HCT116 (cell line): Measurements from ENCODE around the gene ZNF83. TPM values are rescaled to one million over a fixed set of nuclear protein-coding genes. Genes with fewer than 3 reads are reported as not detected.
A peak's percentile ranks its signal among the peaks of the same experiment; 100 is the strongest.

ENCODE experiments used
- ATAC-seq: fragments of 200-7000 bp; cut with Tn5 transposase; 2 replicates; pipeline ENCODE4 v1.9.1; 2020; ENCODE audit warnings: mild to moderate bottlenecking, moderate library complexity
- BruUV-seq: library from RNA; stranded (reverse); fragments of 400-500 nt; replicated peaks from 2 replicates; lab custom pipeline; 2021; lab: Mats Ljungman, UMichigan
- CTCF ChIA-PET: fragments of 300-600 bp; sonication (Branson Sonifier 250); formaldehyde crosslinking; loops from one replicate; lab custom pipeline; 2021; ENCODE audit warnings: antibody characterized with exemption; lab: Charles Lee
- POLR2A ChIA-PET: fragments of 300-600, 350-600 bp; sonication (Branson Sonifier 250); formaldehyde crosslinking; loops from one replicate; lab custom pipeline; 2021; ENCODE audit warnings: antibody characterized with exemption; lab: Charles Lee
- RAD21 ChIA-PET, 2 experiments: fragments of 300-600 bp; sonication (Branson Sonifier 250); formaldehyde crosslinking; loops; one replicate each; lab custom pipeline; 2023; ENCODE audit warnings: low total read pairs in 2 of 2; ENCODE audit not compliant: uncharacterized antibody in 2 of 2, unreplicated experiment in 2 of 2, low non-redundant PET in 1 of 2; lab: Charles Lee
- DNase-seq: peaks from one replicate; pipeline ENCODE4 v3.0.0-alpha.2; 2010; ENCODE audit warnings: low read depth, low spot score
- H2AFZ ChIP-seq: fragments of 200-600 bp; shearing (Covaris generic), sonication (generic); 2 replicates; pipeline ENCODE4 v1.6.1; 2017; ENCODE audit warnings: low read depth, mixed run types, mixed read lengths, antibody characterized with exemption, low read length; ENCODE audit not compliant: poor library complexity, severe bottlenecking
- H3K27ac ChIP-seq: 2 replicates; pipeline ENCODE4 v1.5.1; 2012; ENCODE audit warnings: low read depth, low read length
- H3K27me3 ChIP-seq: fragments of 200-600 bp; sonication (generic); 2 replicates; pipeline ENCODE4 v1.6.1; 2016; ENCODE audit warnings: mixed run types, low read length, mixed read lengths; ENCODE audit not compliant: insufficient read depth
- H3K36me3 ChIP-seq, 2 experiments: fragments of 200-500 bp in 1 of 2; fragments of 200-600 bp in 1 of 2; sonication (Bioruptor generic) in 1 of 2; sonication (generic) in 1 of 2; 2 replicates each; pipeline versions ENCODE4 v1.5.1 to v1.6.1; 2014 to 2016; ENCODE audit warnings: low read length in 2 of 2, inconsistent platforms in 1 of 2, mixed read lengths in 1 of 2, mixed run types in 1 of 2; ENCODE audit not compliant: insufficient read depth in 2 of 2, control insufficient read depth in 1 of 2
- H3K4me1 ChIP-seq, 2 experiments: fragments of 200-600 bp in 1 of 2; sonication (generic) in 1 of 2; 2 replicates each; pipeline versions ENCODE4 v1.5.1 to v1.6.1; 2012 to 2017; ENCODE audit warnings: low read length in 2 of 2, inconsistent platforms in 1 of 2, mild to moderate bottlenecking in 1 of 2, mixed read lengths in 1 of 2, mixed run types in 1 of 2, moderate library complexity in 1 of 2; ENCODE audit not compliant: insufficient read depth in 2 of 2, control insufficient read depth in 1 of 2
- H3K4me2 ChIP-seq: fragments of 200-600 bp; sonication (generic); 2 replicates; pipeline ENCODE4 v1.6.1; 2017; ENCODE audit warnings: mixed run types, low read length, mixed read lengths
- H3K4me3 ChIP-seq, 2 experiments: fragments of 200-600 bp in 1 of 2; sonication (generic) in 1 of 2; replicated peaks in 1 of 2; 2 replicates each; pipeline ENCODE4 v1.5.1; 2011 to 2016; ENCODE audit warnings: low read length in 2 of 2, control low read depth in 1 of 2, low read depth in 1 of 2, mild to moderate bottlenecking in 1 of 2, mixed read lengths in 1 of 2, mixed run types in 1 of 2
- H3K79me2 ChIP-seq: fragments of 200-600 bp; sonication (generic); 2 replicates; pipeline ENCODE4 v1.6.1; 2017; ENCODE audit warnings: mild to moderate bottlenecking, mixed run types, low read length, moderate library complexity, mixed read lengths; ENCODE audit not compliant: insufficient read depth
- H3K9ac ChIP-seq: fragments of 200-600 bp; sonication (generic); 2 replicates; pipeline ENCODE4 v1.6.1; 2016; ENCODE audit warnings: low read length, mixed read lengths
- H3K9me2 ChIP-seq: fragments of 200-600 bp; sonication (generic), shearing (Covaris generic); 2 replicates; pipeline ENCODE4 v1.6.1; 2017; ENCODE audit warnings: mixed run types, mild to moderate bottlenecking, moderate library complexity; ENCODE audit not compliant: insufficient read depth
- H3K9me3 ChIP-seq, 2 experiments: fragments of 200-500 bp in 1 of 2; fragments of 200-600 bp in 1 of 2; sonication (Bioruptor generic) in 1 of 2; sonication (generic) in 1 of 2; 2 replicates each; pipeline ENCODE4 v1.6.1; 2014 to 2017; ENCODE audit warnings: low read length in 2 of 2, mixed read lengths in 2 of 2, inconsistent platforms in 1 of 2, low read depth in 1 of 2, mild to moderate bottlenecking in 1 of 2, mixed run types in 1 of 2, moderate library complexity in 1 of 2; ENCODE audit not compliant: control insufficient read depth in 1 of 2, insufficient read depth in 1 of 2
- H4K20me1 ChIP-seq: fragments of 200-600 bp; sonication (generic), shearing (Covaris generic); 2 replicates; pipeline ENCODE4 v1.6.1; 2017; ENCODE audit warnings: mixed run types, mild to moderate bottlenecking, moderate library complexity; ENCODE audit not compliant: insufficient read depth
- CBX3 ChIP-seq: IDR thresholded peaks from 2 replicates; pipeline ENCODE4 v1.6.1; 2012; ENCODE audit warnings: low read depth
- ELF1 ChIP-seq: IDR thresholded peaks from 2 replicates; pipeline ENCODE4 v1.6.1; 2012; ENCODE audit warnings: low read depth, borderline replicate concordance
- FOSL1 ChIP-seq: IDR thresholded peaks from 2 replicates; pipeline ENCODE4 v1.6.1; 2012; ENCODE audit warnings: low read depth
- JUND ChIP-seq: IDR thresholded peaks from 2 replicates; pipeline ENCODE4 v1.6.1; 2012
- POLR2AphosphoS5 ChIP-seq: IDR thresholded peaks from 2 replicates; pipeline ENCODE4 v1.6.1; 2011; ENCODE audit warnings: mild to moderate bottlenecking, low read depth, low read length, moderate library complexity
- RAD21 ChIP-seq: IDR thresholded peaks from 2 replicates; pipeline ENCODE4 v1.6.1; 2012; ENCODE audit warnings: low read depth, mild to moderate bottlenecking
- SIN3A ChIP-seq: IDR thresholded peaks from 2 replicates; pipeline ENCODE4 v1.6.1; 2012; ENCODE audit warnings: low read depth
- SRF ChIP-seq: IDR thresholded peaks from 2 replicates; pipeline ENCODE4 v1.6.1; 2012; ENCODE audit warnings: low read depth
- TCF7L2 ChIP-seq: IDR thresholded peaks from 2 replicates; pipeline ENCODE4 v1.7.0; 2011; ENCODE audit warnings: borderline replicate concordance, inconsistent platforms; ENCODE audit not compliant: insufficient read depth, insufficient read length; ENCODE audit errors: extremely low read depth
- YY1 ChIP-seq: IDR thresholded peaks from 2 replicates; pipeline ENCODE4 v1.6.1; 2011; ENCODE audit warnings: low read length, low read depth, moderate library complexity, mild to moderate bottlenecking; ENCODE audit not compliant: insufficient replicate concordance; ENCODE audit errors: extremely low read depth
- ZFX ChIP-seq: fragments of 450-650 bp; IDR thresholded peaks from 2 replicates; pipeline ENCODE4 v1.6.1; 2017
- ZNF274 ChIP-seq: fragments of 200-500 bp; sonication (Bioruptor generic); IDR thresholded peaks from 2 replicates; pipeline ENCODE4 v1.6.1; 2014; ENCODE audit warnings: mild to moderate bottlenecking, low read depth, low read length, inconsistent platforms
- intact Hi-C: fragments of 100-400 bp; cut with micrococcal nuclease; formaldehyde crosslinking; loops from 2 replicates; pipeline ENCODE4 v1.10.0; 2022
- total RNA-seq: library from RNA; stranded (reverse); gene quantifications from one replicate; pipeline ENCODE4 v1.2.1, GENCODE V29; 2021; ENCODE audit not compliant: unreplicated experiment
- TF ChIP-seq, protein P1 (sequence below): IDR thresholded peaks from 2 replicates; pipeline ENCODE4 v1.6.1; 2012
- TF ChIP-seq, protein P2 (sequence below): IDR thresholded peaks from 2 replicates; pipeline ENCODE4 v1.6.1; 2012

Gene ZNF83
- total RNA-seq, 1 experiment from 2014 or later, result 34.2 TPM

DNA sequence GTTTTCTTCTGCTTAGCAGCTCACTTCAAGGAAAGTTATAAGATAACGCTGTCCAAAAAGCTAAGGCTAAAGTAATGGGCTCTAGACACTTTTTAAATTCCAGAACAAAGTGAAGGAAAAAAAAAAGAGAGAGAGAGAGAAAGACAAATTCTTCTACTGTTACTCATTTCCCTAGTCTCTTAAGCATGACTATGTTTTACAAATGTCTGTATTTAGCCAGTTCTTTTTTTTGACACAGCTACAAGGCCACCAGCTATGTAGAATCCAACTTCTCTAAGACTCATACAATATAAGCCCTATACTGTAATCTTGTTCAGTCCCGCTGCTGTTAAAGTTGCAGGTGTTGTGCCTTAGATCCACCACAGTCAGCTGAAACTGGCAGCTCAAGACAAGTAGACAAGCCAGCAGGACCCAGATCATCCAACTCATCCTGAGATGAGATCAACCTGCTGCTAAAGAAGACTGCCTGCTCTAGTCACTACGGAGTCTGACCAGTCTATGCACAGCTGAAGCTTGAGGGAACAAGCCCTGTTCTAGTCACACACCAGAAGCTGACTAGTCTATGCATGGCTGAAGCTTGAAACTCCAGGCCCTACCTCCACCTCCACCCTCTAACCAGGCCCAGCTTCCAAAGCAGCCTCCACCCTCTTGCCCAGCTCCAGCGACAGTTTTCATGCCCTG, 10.3 kb upstream of the ZNF83 start:
- H4K20me1 ChIP-seq, result no peaks in the 10 kb centered on the region
- TF ChIP-seq SRF (no peak), YY1 (no peak), ZFX (no peak), SIN3A (no peak), JUND (no peak), POLR2AphosphoS5 (no peak)
- TF ChIP-seq, protein P1, sequence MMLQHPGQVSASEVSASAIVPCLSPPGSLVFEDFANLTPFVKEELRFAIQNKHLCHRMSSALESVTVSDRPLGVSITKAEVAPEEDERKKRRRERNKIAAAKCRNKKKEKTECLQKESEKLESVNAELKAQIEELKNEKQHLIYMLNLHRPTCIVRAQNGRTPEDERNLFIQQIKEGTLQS, result no peak
- intact Hi-C loops, result no loop called here
- H3K9me2 ChIP-seq, result no peaks in the 10 kb centered on the region
- H3K4me2 ChIP-seq, result no peak overlapping the region
- no peak overlapping the region for H3K9ac ChIP-seq
- no peak for DNase-seq
- ChIA-PET CTCF (no interaction called here), RAD21 (no interaction called here), POLR2A (no interaction called here)
- no peak overlapping the region for H2AFZ ChIP-seq
- H3K27me3 ChIP-seq, result no peaks in the 10 kb centered on the region
- no peaks in the 10 kb centered on the region for H3K4me1 ChIP-seq
- H3K36me3 ChIP-seq, result peaks cover 0 to 45% of the 10 kb centered on the region in 2 experiments; a peak in 2 of 4 replicates
- no TSS peak for BruUV-seq
- peaks cover 3 to 14% of the 10 kb centered on the region in 2 experiments; a peak in 2 of 4 replicates for H3K9me3 ChIP-seq
- no peak for ATAC-seq
- no peak overlapping the region for H3K27ac ChIP-seq
- no peaks in the 10 kb centered on the region for H3K79me2 ChIP-seq
- H3K4me3 ChIP-seq, result no peak overlapping the region

DNA sequence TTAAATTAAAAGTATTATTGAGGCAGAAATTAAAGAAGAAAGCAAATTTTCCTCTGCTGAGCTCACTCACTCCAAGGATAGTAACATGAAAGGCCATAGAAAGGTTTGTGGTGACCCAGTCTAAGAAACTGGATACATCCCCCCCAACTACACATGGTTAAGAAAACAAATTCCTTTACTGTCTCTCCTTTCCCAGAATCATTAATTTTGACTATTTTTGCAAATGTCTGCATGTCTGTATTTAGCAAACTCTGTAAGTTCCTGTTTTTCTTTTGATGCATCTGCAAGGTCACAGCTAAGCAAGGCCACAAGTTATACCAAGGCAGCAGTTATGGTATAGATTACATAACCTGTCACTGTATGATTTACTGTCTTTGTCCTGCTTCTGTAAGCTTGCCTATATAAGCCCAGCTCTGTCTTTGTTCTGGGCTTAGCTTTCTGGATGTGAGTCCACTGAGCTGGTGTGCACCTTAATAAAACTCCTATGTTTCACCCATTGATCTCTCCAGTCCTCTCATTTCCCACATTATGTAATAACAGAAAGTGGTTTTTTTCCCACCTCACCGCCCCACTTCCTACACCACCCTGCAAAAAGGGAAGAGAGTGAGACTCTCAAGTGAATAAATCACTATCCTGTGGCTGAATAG, 8.5 kb upstream of the ZNF83 start:
- ChIA-PET RAD21 (no interaction called here), POLR2A (no interaction called here), CTCF (no interaction called here)
- H3K4me3 ChIP-seq, result no peak overlapping the region
- H3K9me2 ChIP-seq, result no peaks in the 10 kb centered on the region
- no peaks in the 10 kb centered on the region for H3K4me1 ChIP-seq
- H3K36me3 ChIP-seq, result peaks cover 0 to 27% of the 10 kb centered on the region in 2 experiments; a peak in 2 of 4 replicates
- no peaks in the 10 kb centered on the region for H3K27me3 ChIP-seq
- H4K20me1 ChIP-seq, result no peaks in the 10 kb centered on the region
- H2AFZ ChIP-seq, result no peak overlapping the region
- H3K9ac ChIP-seq, result no peak overlapping the region
- intact Hi-C loops, result no loop called here
- H3K79me2 ChIP-seq, result no peaks in the 10 kb centered on the region
- no TSS peak for BruUV-seq
- H3K4me2 ChIP-seq, result no peak overlapping the region
- H3K9me3 ChIP-seq, result peaks cover 3 to 14% of the 10 kb centered on the region in 2 experiments; a peak in 2 of 4 replicates
- H3K27ac ChIP-seq, result no peak overlapping the region
- DNase-seq (no peak), ATAC-seq (no peak)
- no peak for TF ChIP-seq JUND
- TF ChIP-seq SRF, result no peak
- TF ChIP-seq, protein P2, sequence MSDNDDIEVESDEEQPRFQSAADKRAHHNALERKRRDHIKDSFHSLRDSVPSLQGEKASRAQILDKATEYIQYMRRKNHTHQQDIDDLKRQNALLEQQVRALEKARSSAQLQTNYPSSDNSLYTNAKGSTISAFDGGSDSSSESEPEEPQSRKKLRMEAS, result no peak
- TF ChIP-seq FOSL1, result no peak
- no peak for TF ChIP-seq ELF1
- TF ChIP-seq RAD21, result no peak
- TF ChIP-seq TCF7L2, result no peak
- TF ChIP-seq ZNF274, result no peak
- peak; percentile 81 for TF ChIP-seq CBX3
